GM21737 (cell line): ENCODE results near the gene CBR4.
"Not testable (repeated sequence)": the region's sequence is repeated elsewhere in the genome, so short reads cannot be mapped to it uniquely, and the experiment has no call there.

Experiments used
- ATAC-seq: cut with Tn5 transposase; IDR thresholded peaks from one replicate; pipeline ENCODE4 v1.9.1; 2021; ENCODE audit warnings: mild to moderate bottlenecking, moderate library complexity; ENCODE audit not compliant: unreplicated experiment

Gene CBR4

DNA sequence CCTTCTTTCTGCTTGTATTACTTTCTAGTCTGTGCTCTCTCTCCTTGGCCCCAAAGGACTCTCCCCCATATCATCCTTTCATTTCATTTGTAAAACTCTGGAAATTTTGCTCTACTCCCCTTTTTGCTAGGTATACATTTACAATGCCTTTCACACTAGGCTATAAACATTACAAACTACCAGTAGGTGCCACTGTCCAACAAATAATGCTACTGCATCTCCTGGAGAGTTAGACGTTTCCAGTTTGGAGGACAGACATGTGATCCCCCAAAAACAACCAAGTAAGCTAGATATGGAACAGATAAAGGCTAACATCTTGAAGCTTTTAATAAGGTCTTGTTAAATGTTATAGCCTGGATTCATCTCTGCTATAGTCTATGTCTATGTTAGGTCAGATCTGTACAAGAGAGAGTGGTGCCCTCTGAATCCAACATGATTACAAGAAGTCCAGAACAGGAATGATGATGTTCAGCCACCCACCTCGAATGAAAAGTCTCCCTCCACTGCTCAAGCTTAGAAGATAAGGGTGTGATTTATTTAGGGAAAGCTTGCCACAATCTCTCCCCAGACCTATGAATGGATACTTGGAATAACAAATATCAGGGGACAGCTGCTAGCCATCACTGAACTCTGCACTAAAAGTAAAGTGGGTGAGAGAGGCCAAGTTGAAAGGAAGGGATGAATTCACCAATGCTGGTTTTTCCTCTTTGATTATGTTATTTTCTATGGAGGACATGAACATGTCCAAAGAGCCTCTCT, 14.3 kb downstream of the CBR4 start:
- ATAC-seq, result no peak

DNA sequence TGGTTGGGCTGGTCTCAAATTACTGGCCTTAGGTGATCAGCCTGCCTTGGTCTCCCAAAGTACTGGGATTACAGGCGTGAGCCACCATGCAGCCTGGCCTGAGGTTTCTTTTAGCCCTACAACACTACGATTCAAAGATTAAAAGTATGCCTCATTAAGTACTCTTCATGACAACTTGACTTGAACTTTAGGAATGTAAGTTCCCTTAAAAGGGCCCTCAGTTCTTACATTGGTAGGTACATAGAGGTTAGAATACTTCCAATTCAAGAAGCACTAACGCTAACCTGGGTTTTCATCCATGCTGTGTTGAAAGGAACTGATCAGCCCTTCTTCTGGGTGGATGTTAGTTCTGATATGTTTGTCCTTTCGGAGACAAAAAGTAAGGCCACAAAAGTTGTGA, 15.1 kb downstream of the CBR4 start:
- ATAC-seq, result no peak

DNA sequence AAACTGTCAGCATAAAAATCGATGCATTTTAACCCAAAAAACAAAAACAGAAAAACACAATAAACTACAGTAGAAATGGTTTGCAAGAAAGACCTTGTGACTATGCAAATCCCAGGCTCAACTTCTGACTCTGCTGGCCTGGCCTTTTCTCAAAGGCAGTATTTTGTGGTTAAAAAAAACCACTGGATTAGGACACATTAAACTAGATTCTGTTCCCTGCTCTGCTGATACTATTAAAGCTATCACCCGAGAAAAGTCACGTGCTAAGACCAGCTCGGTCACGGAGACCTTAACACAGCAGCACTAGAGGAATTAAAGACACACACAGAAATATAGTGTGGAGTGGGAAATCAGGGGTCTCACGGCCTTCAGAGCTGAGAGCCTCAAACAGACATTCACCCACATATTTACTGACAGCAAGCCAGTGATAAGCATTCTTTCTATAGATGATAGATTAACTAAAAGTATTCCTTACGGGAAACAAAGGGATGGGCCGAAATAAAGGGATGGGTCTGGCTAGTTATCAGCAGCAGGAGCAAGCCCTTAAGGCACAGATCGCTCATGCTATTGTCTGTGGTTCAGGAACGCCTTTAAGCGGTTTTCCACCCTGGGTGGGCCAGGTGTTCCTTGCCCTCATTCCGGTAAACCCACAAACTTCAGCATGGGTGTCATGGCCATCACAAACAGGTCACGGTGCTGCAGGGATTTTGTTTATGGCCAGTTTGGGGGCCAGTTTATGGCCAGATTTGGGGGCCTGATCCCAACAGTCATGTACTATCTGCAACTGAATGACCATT, 16.1 kb downstream of the CBR4 start:
- no peak for ATAC-seq

DNA sequence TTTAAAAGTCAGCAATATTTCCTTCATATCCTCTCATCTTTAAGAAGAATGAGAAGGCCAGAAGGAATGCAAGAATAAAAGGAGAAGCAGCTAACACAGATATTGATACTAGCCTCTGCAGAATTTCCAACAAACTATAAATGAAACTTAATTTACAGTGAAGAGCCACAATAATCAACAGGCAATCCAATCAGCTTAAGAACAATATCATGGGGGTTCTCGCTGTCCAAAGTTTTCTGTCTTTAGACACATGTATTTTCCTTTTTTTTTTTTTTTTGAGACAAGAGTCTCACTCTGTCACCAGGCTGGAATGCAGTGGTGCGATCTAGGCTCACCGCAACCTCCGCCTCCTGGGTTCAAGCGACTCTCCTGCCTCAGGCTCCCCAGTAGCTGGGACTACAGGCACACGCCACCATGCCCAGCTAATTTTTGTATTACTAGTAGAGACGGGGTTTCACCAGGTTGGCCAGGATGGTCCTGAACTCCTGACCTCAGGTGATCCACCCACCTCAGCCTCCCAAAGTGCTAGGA, 17.0 kb downstream of the CBR4 start:
- ATAC-seq, result not testable (repeated sequence)

DNA sequence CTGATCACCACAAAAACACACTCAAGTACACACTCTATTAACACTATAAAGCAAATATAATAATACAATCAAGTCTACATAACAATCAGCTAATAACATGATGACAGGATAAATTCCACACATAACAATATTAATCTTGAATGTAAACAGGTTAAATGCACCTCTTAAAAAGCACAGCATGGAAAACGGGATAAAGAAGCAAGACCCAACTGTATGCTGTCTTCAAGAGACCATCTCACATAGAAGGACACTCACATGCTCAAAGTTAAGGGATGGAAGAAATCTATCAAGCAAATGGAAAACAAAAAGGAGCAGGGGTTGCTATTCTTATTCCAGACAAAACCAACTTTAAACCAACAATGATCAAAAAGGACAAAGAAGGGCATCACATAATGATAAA, 28.1 kb downstream of the CBR4 start:
- no peak for ATAC-seq

DNA sequence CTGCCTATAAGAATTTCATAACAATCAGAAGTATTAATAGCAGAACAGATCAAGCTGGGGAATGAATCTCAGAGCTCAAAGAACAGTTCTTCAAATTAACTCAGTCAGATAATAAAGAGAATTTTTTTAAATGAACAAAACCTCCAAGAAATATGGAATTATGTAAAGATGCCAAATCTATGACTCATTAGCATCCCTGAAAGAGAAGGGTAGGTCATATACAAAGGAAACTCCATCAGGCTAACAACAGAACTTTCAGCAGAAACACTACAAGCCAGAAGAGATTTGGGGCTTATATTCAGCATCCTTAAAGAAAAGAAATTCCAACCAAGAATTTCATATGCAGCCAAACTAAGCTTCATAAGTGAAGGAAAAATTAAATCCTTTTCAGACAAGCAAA, 28.6 kb downstream of the CBR4 start:
- no peak for ATAC-seq

DNA sequence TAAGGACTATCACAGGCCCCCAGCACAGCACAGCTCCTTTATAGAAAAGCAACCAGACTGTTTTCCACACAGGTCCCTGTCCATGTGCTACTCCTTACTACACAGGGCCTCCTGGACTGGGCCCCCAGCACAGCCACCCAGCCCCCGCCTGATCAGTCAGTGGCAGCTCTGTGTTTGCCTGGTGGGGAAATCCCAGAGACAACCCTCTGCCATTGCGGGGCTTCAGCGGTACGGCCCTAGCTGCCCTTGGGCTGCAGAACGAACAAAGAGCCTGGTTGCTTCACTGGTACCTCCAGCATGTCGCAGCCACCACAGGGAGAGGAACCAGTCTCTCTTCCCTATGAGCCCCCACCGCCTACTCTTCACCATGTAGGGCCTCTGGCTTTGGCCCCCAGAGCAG, 30.7 kb downstream of the CBR4 start:
- ATAC-seq, result no peak

DNA sequence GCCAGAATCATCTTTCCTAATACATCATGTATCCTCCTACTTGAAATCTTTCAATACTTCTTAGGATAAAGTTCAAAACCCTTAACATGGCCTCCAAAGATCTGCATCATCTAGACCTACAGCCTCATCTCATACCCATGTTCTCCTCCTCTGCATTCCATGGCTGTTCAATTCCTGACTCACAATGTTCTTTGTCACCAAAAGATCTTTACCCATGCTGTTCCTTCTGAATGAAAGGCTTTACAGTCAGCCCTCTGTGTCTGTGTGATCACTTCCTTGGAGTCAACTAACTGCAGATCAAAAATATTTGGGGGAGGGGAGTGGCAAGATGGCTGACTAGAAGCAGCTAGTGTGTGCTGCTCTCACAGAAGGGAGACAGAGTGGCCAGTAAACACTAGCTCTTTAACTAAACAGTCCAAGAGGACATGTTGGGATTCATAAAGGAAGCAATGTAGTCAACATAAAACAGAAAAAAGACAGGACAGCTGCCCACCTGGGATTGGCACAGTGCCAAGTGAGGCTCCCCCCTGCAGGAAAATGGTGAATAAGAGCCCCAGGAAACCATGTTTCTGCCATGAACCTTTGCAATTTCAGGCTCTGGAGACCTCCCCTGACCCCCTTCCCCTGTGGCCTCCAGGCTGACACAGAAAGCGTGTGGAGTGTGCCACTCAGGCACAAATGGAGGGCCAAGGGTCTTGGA, 31.9 kb downstream of the CBR4 start:
- ATAC-seq, result no peak

DNA sequence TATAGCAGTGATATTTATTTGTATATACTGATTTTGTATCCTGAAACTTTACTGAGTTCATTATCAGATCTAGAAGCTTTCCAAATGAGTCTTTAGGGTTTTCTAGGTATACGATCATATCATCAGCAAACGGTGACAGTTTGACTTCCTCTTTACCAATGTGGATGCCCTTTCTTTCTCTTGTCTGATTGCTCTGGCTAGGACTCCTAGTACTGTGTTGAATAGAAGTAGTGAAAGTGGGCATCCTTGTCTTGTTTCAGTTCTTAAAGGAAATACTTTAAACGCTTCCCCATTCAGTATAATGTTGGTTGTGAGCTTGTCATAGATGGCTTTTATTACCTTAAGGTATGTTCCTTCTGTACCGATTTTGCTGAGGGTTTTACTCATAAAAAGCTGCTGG, 37.5 kb downstream of the CBR4 start:
- no peak for ATAC-seq

DNA sequence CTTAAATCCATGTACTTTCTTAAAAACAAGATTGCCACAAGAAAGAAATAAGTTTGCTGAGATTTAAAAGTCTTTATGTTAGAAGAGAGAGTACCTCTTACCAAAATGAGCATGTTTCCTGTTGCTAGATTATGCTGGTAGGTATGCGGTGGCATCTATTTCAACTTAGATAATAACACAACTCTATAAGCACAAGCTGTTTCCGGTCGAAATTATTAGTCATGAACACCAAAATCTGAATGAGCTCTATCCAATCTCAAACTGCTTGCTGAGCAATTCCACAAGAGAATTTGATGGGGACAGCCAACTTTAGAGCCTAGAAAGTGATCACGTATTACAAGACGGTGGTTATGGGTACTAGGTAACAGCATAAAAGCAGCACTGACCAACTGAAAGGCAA, 49.3 kb downstream of the CBR4 start:
- no peak for ATAC-seq

DNA sequence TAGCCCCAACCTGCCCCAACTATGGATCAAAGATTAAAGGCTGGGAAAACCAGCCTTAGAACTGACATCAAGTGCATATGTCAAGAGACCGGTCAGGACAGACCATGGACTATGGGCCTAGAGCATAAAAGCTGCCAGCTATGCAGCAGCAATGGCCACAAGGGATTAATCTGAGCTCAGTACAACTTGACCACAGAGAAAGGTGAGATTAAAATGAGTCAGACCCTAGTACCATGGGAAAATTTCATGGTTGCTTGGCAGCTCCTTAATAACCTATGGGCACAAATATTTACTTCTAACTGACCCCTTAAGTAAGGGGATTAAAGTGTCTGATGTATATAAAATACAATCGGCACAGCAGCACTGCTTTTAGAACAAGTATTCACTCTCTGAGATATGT, 54.4 kb downstream of the CBR4 start:
- ATAC-seq, result no peak

DNA sequence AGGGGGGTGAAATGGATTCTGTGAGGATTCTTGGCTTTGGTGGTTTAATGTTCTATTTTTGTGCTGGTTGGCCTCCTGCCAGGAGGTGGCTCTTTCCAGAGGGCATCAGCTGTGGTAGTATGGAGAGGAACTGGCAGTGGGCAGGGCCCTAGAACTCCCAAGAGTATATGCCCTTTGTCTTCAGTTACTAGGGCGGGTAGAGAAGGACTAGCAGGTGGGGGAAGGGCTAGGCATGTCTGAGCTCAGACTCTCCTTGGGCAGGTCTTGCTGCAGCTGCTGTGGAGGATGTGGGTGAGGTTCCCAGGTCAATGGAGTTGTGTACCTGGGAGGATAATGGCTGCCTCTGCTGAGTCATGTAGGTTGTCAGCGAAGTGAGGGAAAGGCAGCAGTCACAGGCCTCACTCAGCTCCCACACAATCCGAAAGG, 57.2 kb downstream of the CBR4 start:
- not testable (repeated sequence) for ATAC-seq

DNA sequence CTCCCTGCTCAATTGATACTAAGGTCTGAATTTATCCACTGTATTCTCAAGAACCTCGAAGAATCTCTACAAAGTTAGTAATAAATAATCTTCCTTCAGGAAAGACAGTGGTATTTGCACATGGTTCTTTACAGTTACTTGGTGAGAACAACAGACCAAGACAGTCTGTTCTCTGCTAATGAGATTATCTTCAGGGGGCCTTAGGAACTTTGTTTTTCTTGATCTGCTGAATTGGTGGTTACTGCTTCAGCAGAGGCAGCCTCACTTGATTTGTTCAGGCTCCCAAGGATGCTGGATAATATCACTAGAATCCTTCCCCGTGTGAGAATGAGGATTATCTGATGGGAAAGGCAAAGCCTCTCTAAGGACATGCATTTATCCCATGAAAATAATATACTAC, 64.8 kb downstream of the CBR4 start:
- ATAC-seq, result no peak

DNA sequence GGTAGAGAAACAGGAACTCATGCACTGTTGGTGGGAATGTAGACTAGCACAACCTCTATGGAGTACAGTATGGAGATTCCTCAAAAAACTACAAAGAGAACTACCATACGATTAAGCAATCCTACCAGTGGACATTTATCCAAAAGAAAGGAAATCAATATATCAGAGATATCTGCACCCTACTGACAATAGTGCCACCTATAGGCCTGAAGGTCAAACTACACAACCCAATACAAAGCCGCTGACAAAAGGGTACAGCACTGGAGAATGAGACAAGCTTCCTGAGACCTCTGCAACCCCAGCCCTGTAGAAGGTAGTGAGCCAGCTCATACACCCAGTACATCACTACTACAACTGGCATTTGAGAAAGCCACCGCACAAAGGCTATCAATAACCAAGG, 67.1 kb downstream of the CBR4 start:
- ATAC-seq, result no peak
